OCI-M2 (cell line): ENCODE measurements around the gene SLC25A27.

Experiments used
- DNase-seq: peaks from one replicate; lab custom pipeline; 2025; ENCODE audit not compliant: unreplicated experiment; lab: John Stamatoyannopoulos, UW

Gene SLC25A27

DNA sequence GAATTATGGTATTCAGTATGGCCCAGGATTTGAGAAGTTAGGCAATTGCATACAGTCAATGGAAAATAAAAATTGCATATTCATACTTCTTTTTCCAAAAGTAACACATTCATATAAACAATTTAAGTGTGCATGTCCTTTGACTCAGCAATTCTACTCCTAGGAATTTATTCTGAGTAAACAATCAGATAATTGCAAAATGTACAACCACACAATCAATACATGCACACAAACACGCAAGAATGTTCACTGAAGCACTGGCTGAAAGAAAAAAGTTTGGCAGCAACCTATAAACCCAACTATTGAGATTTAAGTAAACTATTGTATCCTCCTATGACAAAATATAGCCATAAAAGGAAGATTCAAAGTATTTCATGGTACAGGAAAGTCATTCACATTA, 1.8 kb upstream of the SLC25A27 start:
- no peak for DNase-seq

DNA sequence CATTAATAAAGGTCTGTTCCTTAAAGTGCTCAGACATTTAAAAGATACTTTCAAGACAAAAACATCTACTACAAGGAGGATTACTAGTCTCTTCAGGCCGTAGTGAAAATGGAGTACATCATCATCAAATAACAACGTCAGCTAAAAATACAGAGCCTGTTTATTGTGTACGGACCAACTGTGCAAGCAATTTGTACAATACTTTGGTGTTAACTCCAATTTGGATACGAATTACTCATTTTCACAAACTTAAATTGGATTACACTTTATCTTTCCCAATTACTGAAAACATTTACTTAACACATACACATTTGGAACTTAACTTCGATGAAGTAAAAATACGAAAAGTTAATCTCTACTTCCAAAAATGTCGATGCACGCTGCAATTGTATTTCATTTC, 959 bp upstream of the SLC25A27 start:
- DNase-seq = no peak

GRCh38 chr6:46652232-46652602, 558 bp upstream of the SLC25A27 start:
- DNase-seq = no peak

GRCh38 chr6:46653439-46654195, 842 bp downstream of the SLC25A27 start:
- no peak for DNase-seq

GRCh38 chr6:46655803-46656202, 3.0 kb downstream of the SLC25A27 start:
- no peak for DNase-seq

DNA sequence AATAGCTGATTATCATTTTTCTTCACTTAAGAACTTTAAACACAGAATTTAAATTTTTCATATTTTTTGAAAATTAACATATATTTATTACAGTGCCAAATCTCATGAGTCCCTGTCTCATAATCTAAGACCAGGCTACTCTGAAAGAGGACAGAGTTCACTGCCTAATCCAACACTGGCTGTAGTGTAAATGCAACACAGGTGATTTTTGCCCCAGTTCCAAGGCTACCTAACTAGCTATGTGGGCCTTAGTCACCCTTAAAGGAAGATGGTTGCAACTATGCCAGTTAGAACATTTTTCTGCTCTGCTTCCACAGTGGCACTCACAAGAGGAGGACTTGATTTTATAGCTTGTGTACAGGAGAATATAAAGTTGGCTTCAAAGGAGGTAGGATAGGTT, 4.9 kb downstream of the SLC25A27 start:
- DNase-seq = no peak

DNA sequence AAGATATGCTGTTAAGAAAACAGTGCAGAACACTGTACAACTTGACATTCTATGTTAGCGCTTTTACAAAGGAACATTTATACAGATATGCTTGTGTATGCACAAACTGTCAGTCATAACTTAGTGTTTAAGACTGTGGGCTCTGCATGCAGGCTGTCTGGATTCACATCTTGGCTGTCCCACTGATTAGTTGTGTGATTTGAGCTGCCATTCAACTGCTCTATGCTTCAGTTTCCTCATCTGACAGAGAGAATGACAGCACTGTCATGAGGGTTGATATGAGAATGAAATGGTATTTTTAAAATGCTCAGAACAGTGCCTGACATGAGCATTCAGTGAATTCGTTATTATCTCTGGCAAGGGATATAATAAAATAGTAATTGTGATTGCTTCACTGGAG, 8.7 kb downstream of the SLC25A27 start:
- DNase-seq = no peak

- DNase-seq = no peak
These were observed 14.6 kb downstream of the SLC25A27 start for GRCh38 chr6:46667377-46667776.

DNA sequence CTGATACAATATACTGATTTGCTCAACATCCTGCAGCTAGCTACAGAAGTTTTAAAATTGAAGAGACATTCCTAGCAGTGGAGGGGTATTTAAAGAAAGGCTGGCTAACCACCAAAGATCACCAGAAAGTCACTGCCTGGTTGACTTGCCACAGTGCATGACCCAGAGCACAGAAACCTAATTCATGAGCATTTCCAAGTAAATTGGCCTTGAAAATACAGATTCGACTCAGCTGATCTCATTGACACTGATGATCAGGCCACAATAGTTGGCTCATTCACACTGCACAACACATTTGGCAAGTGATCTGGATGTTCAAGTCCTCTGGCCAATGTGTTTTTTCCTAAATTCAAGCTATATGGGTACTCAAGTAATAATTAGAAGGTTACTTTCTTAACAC, 21.6 kb downstream of the SLC25A27 start:
- no peak for DNase-seq

GRCh38 chr6:46676604-46677313, 24.0 kb downstream of the SLC25A27 start:
- no peak for DNase-seq

- no peak for DNase-seq
These were observed 24.5 kb downstream of the SLC25A27 start for GRCh38 chr6:46677314-46677654.

GRCh38 chr6:46684771-46685170, 32.0 kb downstream of the SLC25A27 start:
- DNase-seq = no peak

DNA sequence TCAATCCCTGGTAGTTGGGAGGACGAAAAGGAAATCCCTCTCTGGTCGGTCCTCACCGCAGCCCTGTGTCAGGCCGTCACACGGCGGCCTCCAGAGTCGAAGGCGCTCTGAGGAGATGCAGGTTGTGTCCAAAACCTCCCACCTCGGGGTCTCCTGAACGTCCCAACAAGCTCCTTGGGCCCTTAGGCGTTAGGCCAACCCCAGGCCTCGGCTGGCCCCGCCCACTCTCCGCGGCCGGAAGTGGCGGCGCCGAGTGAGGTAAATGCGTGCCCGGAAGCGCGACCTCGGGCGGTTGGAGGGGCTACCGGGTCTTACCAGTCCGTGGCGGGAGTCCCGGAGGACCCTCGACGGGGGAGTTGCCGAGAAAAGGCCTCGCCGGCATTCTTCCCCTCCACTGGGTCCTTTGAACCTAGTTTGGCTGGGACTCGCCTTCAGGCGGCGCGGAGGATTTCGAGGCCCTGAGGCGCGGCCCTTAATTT, 34.9 kb downstream of the SLC25A27 start, which contains the start of gene TDRD6:
Gene TDRD6, plus strand, starts transcription at position 267 of the 479 bp plus-strand sequence. CDS start 244 bp downstream, outside the sequence.
- DNase-seq = no peak

GRCh38 chr6:46688117-46688965, 35.6 kb downstream of the SLC25A27 start:
- DNase-seq = no peak

GRCh38 chr6:46688966-46689335, 36.2 kb downstream of the SLC25A27 start:
- DNase-seq = no peak

GRCh38 chr6:46689657-46690056, 36.9 kb downstream of the SLC25A27 start:
- no peak for DNase-seq

GRCh38 chr6:46690141-46690755, 37.5 kb downstream of the SLC25A27 start:
- no peak for DNase-seq

- DNase-seq = no peak
These were observed 38.2 kb downstream of the SLC25A27 start for GRCh38 chr6:46690911-46691451.

DNA sequence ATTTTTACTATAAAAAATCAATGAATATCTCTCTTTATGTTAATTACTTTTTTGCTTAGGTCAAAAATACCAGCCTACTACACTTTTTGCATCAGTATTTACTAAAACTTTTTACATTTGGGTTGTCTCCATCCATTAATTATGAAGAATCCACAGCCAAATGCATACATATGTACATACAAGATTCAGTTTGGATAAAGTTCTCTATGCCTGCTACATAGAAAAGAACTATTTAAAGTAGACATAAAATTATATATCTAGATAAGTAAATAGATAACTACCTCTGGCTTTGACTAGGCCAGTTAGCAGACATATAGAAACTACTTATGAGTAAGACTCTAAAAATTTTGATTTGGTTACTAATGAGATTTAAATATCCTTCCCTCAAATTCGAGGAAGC, 47.2 kb downstream of the SLC25A27 start:
- DNase-seq = no peak

- DNase-seq = no peak
These were observed 51.8 kb downstream of the SLC25A27 start for GRCh38 chr6:46704562-46704961.

DNA sequence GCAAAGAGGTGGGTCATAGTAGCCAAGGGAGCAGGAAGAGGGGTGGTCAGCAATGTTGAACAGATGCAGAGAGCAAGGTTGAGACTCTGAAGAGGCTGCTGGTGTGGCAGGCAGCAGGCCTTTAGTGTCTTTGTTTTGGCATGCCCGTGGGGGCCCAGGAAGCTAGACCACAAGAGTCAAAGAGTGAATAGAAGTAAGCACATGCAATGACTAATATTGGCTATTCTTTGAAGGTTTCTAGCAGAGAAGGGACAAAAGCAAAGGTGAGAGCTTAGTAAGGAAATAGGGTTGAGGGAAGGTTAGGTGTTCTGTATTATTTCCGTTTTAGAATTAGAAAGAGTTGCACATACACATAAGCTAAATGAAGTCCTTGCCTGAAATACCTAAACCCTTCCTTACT, 53.7 kb downstream of the SLC25A27 start:
- no peak for DNase-seq
